Measurements from ENCODE around the gene NPHP4.

The NPHP4 gene

GRCh38 chr1:5971471-5972197 lies 20.6 kb downstream of the NPHP4 start:
- H3K4me3 Mint-ChIP-seq: no peak overlapping the region
- no peak overlapping the region for H3K27ac Mint-ChIP-seq
- peaks cover 13 to 25% of the 10 kb centered on the region in 2 donors for H3K36me3 Mint-ChIP-seq
- peaks cover 0 to 2% of the 10 kb centered on the region in 2 donors for H3K4me1 Mint-ChIP-seq
- no peak for ATAC-seq (replicated peaks)
- DNase-seq: no peak
- H3K9me3 Mint-ChIP-seq: no peaks in the 10 kb centered on the region
- no peaks in the 10 kb centered on the region for H3K27me3 Mint-ChIP-seq

- ATAC-seq (replicated peaks): no peak
- Mint-ChIP-seq H3K4me3 (no peak overlapping the region), H3K4me1 (peaks cover 0 to 2% of the 10 kb centered on the region in 2 donors), H3K27me3 (no peaks in the 10 kb centered on the region), H3K36me3 (peaks cover 18 to 33% of the 10 kb centered on the region in 2 donors), H3K9me3 (no peaks in the 10 kb centered on the region), H3K27ac (no peak overlapping the region)
- DNase-seq: no peak
Measured at GRCh38 chr1:5970610-5971273, 21.5 kb downstream of the NPHP4 start.

GRCh38 chr1:5969168-5969567 lies 23.1 kb downstream of the NPHP4 start:
- ATAC-seq (replicated peaks): no peak
- H3K4me1 Mint-ChIP-seq: no peaks in the 10 kb centered on the region
- H3K27me3 Mint-ChIP-seq: no peaks in the 10 kb centered on the region
- no peak for DNase-seq
- no peak overlapping the region for H3K4me3 Mint-ChIP-seq
- peaks cover 13 to 31% of the 10 kb centered on the region in 2 donors for H3K36me3 Mint-ChIP-seq
- no peak overlapping the region for H3K27ac Mint-ChIP-seq
- H3K9me3 Mint-ChIP-seq: no peaks in the 10 kb centered on the region

GRCh38 chr1:5968161-5968736 lies 24.0 kb downstream of the NPHP4 start:
- Mint-ChIP-seq H3K9me3 (no peaks in the 10 kb centered on the region), H3K36me3 (peaks cover 13 to 30% of the 10 kb centered on the region in 2 donors), H3K4me1 (no peaks in the 10 kb centered on the region), H3K27me3 (no peaks in the 10 kb centered on the region), H3K27ac (no peak overlapping the region), H3K4me3 (no peak overlapping the region)
- no peak for ATAC-seq (replicated peaks)
- no peak for DNase-seq

GRCh38 chr1:5967351-5968160 lies 24.7 kb downstream of the NPHP4 start:
- Mint-ChIP-seq H3K27me3 (no peaks in the 10 kb centered on the region), H3K36me3 (peaks cover 15 to 33% of the 10 kb centered on the region in 2 donors), H3K9me3 (no peaks in the 10 kb centered on the region), H3K4me3 (no peak overlapping the region), H3K27ac (no peak overlapping the region), H3K4me1 (no peaks in the 10 kb centered on the region)
- DNase-seq (no peak), ATAC-seq (replicated peaks) (no peak)

- peaks cover 20 to 39% of the 10 kb centered on the region in 2 donors for H3K36me3 Mint-ChIP-seq
Measured at GRCh38 chr1:5966543-5967205, 25.6 kb downstream of the NPHP4 start.

GRCh38 chr1:5965586-5966131 lies 26.6 kb downstream of the NPHP4 start:
- H3K4me1 Mint-ChIP-seq: no peaks in the 10 kb centered on the region
- ATAC-seq (replicated peaks): no peak
- H3K9me3 Mint-ChIP-seq: no peaks in the 10 kb centered on the region
- no peak overlapping the region for H3K4me3 Mint-ChIP-seq
- no peak overlapping the region for H3K27ac Mint-ChIP-seq
- no peaks in the 10 kb centered on the region for H3K27me3 Mint-ChIP-seq
- DNase-seq: no peak
- peaks cover 29 to 49% of the 10 kb centered on the region in 2 donors for H3K36me3 Mint-ChIP-seq

More at GRCh38 chr1:5966543-5967205, 25.6 kb downstream of the NPHP4 start:
- H3K9me3 Mint-ChIP-seq: no peaks in the 10 kb centered on the region
- no peak overlapping the region for H3K27ac Mint-ChIP-seq
- H3K27me3 Mint-ChIP-seq: no peaks in the 10 kb centered on the region
- no peak for DNase-seq
- ATAC-seq (replicated peaks): no peak
- no peaks in the 10 kb centered on the region for H3K4me1 Mint-ChIP-seq
- H3K4me3 Mint-ChIP-seq: no peak overlapping the region

GRCh38 chr1:5962265-5963105 lies 29.7 kb downstream of the NPHP4 start:
- no peaks in the 10 kb centered on the region for H3K4me1 Mint-ChIP-seq
- DNase-seq (no peak), ATAC-seq (replicated peaks) (no peak)
- no peaks in the 10 kb centered on the region for H3K27me3 Mint-ChIP-seq
- no peaks in the 10 kb centered on the region for H3K9me3 Mint-ChIP-seq
- no peak overlapping the region for H3K4me3 Mint-ChIP-seq
- no peak overlapping the region for H3K27ac Mint-ChIP-seq
- H3K36me3 Mint-ChIP-seq: peaks cover 33 to 62% of the 10 kb centered on the region in 2 donors

- H3K4me1 Mint-ChIP-seq: no peaks in the 10 kb centered on the region
- H3K4me3 Mint-ChIP-seq: no peak overlapping the region
- DNase-seq (no peak), ATAC-seq (replicated peaks) (no peak)
- no peak overlapping the region for H3K27ac Mint-ChIP-seq
- peaks cover 34 to 63% of the 10 kb centered on the region in 2 donors for H3K36me3 Mint-ChIP-seq
- no peaks in the 10 kb centered on the region for H3K9me3 Mint-ChIP-seq
- H3K27me3 Mint-ChIP-seq: peaks cover 0 to 5% of the 10 kb centered on the region in 2 donors
Measured at GRCh38 chr1:5961601-5962000, 30.6 kb downstream of the NPHP4 start.

- Mint-ChIP-seq H3K9me3 (no peaks in the 10 kb centered on the region), H3K4me3 (no peak overlapping the region)
Measured at GRCh38 chr1:5960336-5960735, 31.9 kb downstream of the NPHP4 start.

GRCh38 chr1:5959667-5960230 lies 32.5 kb downstream of the NPHP4 start:
- ATAC-seq (replicated peaks): no peak
- Mint-ChIP-seq H3K27ac (no peak overlapping the region), H3K9me3 (no peaks in the 10 kb centered on the region), H3K4me3 (no peak overlapping the region), H3K27me3 (peaks cover 9 to 10% of the 10 kb centered on the region in 2 donors), H3K36me3 (peaks cover 40 to 71% of the 10 kb centered on the region in 2 donors), H3K4me1 (peaks cover 7 to 8% of the 10 kb centered on the region in 2 donors)
- DNase-seq: no peak

More at GRCh38 chr1:5960336-5960735, 31.9 kb downstream of the NPHP4 start:
- H3K4me1 Mint-ChIP-seq: peaks cover 3% of the 10 kb centered on the region in 2 donors
- no peak for ATAC-seq (replicated peaks)
- H3K27me3 Mint-ChIP-seq: peaks cover 9 to 10% of the 10 kb centered on the region in 2 donors
- H3K27ac Mint-ChIP-seq: no peak overlapping the region
- DNase-seq: no peak
- peaks cover 36 to 65% of the 10 kb centered on the region in 2 donors for H3K36me3 Mint-ChIP-seq

- peaks cover 9 to 10% of the 10 kb centered on the region in 2 donors for H3K27me3 Mint-ChIP-seq
- ATAC-seq (replicated peaks): no peak
- no peak overlapping the region for H3K27ac Mint-ChIP-seq
- peaks cover 43 to 75% of the 10 kb centered on the region in 2 donors for H3K36me3 Mint-ChIP-seq
- no peak for DNase-seq
- peaks cover 11 to 14% of the 10 kb centered on the region in 2 donors for H3K4me1 Mint-ChIP-seq
- H3K9me3 Mint-ChIP-seq: peaks cover 3 to 4% of the 10 kb centered on the region in 2 donors
- H3K4me3 Mint-ChIP-seq: no peak overlapping the region
Measured at GRCh38 chr1:5959087-5959486, 33.1 kb downstream of the NPHP4 start.
